GM12878 (cell line): ENCODE results near the gene FAIM. TPM values are rescaled to one million over a fixed set of nuclear protein-coding genes. Genes with fewer than 3 reads are reported as not detected.

Experiments used
- ATAC-seq: fragments of 200-7000 bp; cut with Tn5 transposase; 3 replicates; pipeline ENCODE4 v1.9.1; 2020; ENCODE audit warnings: mild to moderate bottlenecking, moderate library complexity
- BruUV-seq: library from RNA; stranded (reverse); fragments of 400-500 nt; replicated peaks from 2 replicates; lab custom pipeline; 2021; lab: Mats Ljungman, UMichigan
- CTCF ChIA-PET: fragments of 300-600 bp; sonication (Branson Sonifier 250); formaldehyde crosslinking; extraction: SDS; loops from one replicate; lab custom pipeline; 2021; ENCODE audit warnings: inconsistent platforms; lab: Yijun Ruan, JAX
- POLR2A ChIA-PET: fragments of 350-600 bp; formaldehyde crosslinking; extraction: SDS; loops from one replicate; lab custom pipeline; 2021; ENCODE audit warnings: inconsistent platforms; lab: Charles Lee
- RAD21 ChIA-PET: fragments of 300-600 bp; sonication (Branson Sonifier 250); formaldehyde crosslinking; loops from one replicate; lab custom pipeline; 2023; ENCODE audit warnings: antibody characterized with exemption; ENCODE audit not compliant: unreplicated experiment; lab: Charles Lee
- SMC1A ChIA-PET: fragments of 300-600 bp; sonication (Branson Sonifier 250); formaldehyde crosslinking; loops from one replicate; lab custom pipeline; 2023; ENCODE audit not compliant: unreplicated experiment, uncharacterized antibody; lab: Charles Lee
- DNase-seq: peaks from one replicate; pipeline ENCODE4 v3.0.0-alpha.2; 2011; ENCODE audit warnings: low read depth, low spot score
- FAIRE-seq: peaks from 3 replicates; lab custom pipeline; 2011; peaks lifted over from hg19 to GRCh38; lab: Jason Lieb, UNC
- H2AFZ ChIP-seq: 2 replicates; pipeline ENCODE4 v1.6.0; 2011; ENCODE audit warnings: low read depth, low read length, control low read depth; ENCODE audit not compliant: control insufficient read depth
- H3K27ac ChIP-seq: 2 replicates; pipeline ENCODE4 v1.5.1; 2011; ENCODE audit warnings: control low read depth; ENCODE audit not compliant: control insufficient read depth, insufficient read depth
- H3K27me3 ChIP-seq, 2 experiments: replicated peaks in 1 of 2; 2 replicates each; pipeline versions ENCODE4 v1.6.0 to v1.6.1; 2011; ENCODE audit warnings: low read length in 1 of 2; ENCODE audit not compliant: control insufficient read depth in 2 of 2, insufficient read depth in 2 of 2
- H3K36me3 ChIP-seq, 2 experiments: 2 replicates each; pipeline ENCODE4 v1.5.1; 2011; ENCODE audit warnings: low read length in 1 of 2; ENCODE audit not compliant: control insufficient read depth in 2 of 2, insufficient read depth in 2 of 2
- H3K4me1 ChIP-seq: 2 replicates; pipeline ENCODE4 v1.6.1; 2011; ENCODE audit warnings: mild to moderate bottlenecking, low read length, moderate library complexity, mixed read lengths; ENCODE audit not compliant: control insufficient read depth, insufficient read depth
- H3K4me2 ChIP-seq: 2 replicates; pipeline ENCODE4 v1.6.0; 2011; ENCODE audit warnings: control low read depth; ENCODE audit not compliant: control insufficient read depth, insufficient read depth
- H3K4me3 ChIP-seq: fragments of 200-600 bp; sonication (generic); 2 replicates; pipeline ENCODE4 v1.5.1; 2016
- H3K79me2 ChIP-seq: 2 replicates; pipeline ENCODE4 v1.6.0; 2011; ENCODE audit warnings: low read length; ENCODE audit not compliant: control insufficient read depth, insufficient read depth
- H3K9ac ChIP-seq: 2 replicates; pipeline ENCODE4 v1.8.0; 2011; ENCODE audit warnings: low read length, control low read depth, mixed read lengths; ENCODE audit not compliant: control insufficient read depth, insufficient read depth
- H3K9me3 ChIP-seq: replicated peaks from 3 replicates; pipeline ENCODE4 v1.5.1; 2011; ENCODE audit warnings: mild to moderate bottlenecking, low read length; ENCODE audit not compliant: control insufficient read depth, insufficient read depth
- H4K20me1 ChIP-seq: 2 replicates; pipeline ENCODE4 v1.6.0; 2011; ENCODE audit not compliant: control insufficient read depth, insufficient read depth
- ATF3 ChIP-seq: IDR thresholded peaks from 2 replicates; pipeline ENCODE4 v1.6.1; 2011; ENCODE audit warnings: low read depth, mild to moderate bottlenecking, low read length, moderate library complexity, borderline replicate concordance; ENCODE audit errors: extremely low read depth
- BCL3 ChIP-seq: IDR thresholded peaks from 2 replicates; pipeline ENCODE4 v1.6.1; 2011; ENCODE audit warnings: borderline replicate concordance, low read depth, mild to moderate bottlenecking, moderate library complexity, low read length; ENCODE audit not compliant: insufficient read depth, poor library complexity, severe bottlenecking
- CBFB ChIP-seq: IDR thresholded peaks from 2 replicates; pipeline ENCODE4 v1.6.1; 2016; ENCODE audit warnings: antibody characterized with exemption, low read depth
- IRF5 ChIP-seq: fragments of 450-650 bp; IDR thresholded peaks from 2 replicates; pipeline ENCODE4 v1.6.1; 2017; ENCODE audit warnings: borderline replicate concordance
- JUNB ChIP-seq: IDR thresholded peaks from 2 replicates; pipeline ENCODE4 v1.6.1; 2016; ENCODE audit warnings: antibody characterized with exemption, mild to moderate bottlenecking
- MLLT1 ChIP-seq: fragments of 450-650 bp; IDR thresholded peaks from 2 replicates; pipeline ENCODE4 v1.6.1; 2016; ENCODE audit warnings: mild to moderate bottlenecking
- NR2C2 ChIP-seq: IDR thresholded peaks from 2 replicates; pipeline ENCODE4 v1.6.1; 2011; ENCODE audit warnings: borderline replicate concordance, low read depth; ENCODE audit not compliant: control insufficient read depth, insufficient read length
- POLR2AphosphoS2 ChIP-seq: IDR thresholded peaks from 2 replicates; pipeline ENCODE4 v1.6.1; 2011; ENCODE audit warnings: low read depth, mild to moderate bottlenecking, low read length, improper control_type of control experiment, moderate library complexity
- RAD21 ChIP-seq: IDR thresholded peaks from 2 replicates; pipeline ENCODE4 v1.6.1; 2011; ENCODE audit warnings: mild to moderate bottlenecking, low read depth, low read length, moderate library complexity; ENCODE audit not compliant: insufficient read depth
- RCOR1 ChIP-seq: conservative IDR thresholded peaks from 2 replicates; pipeline ENCODE4 v1.6.1; 2012; ENCODE audit warnings: low read depth, low read length, improper control_type of control experiment
- TARDBP ChIP-seq: IDR thresholded peaks from 2 replicates; pipeline ENCODE4 v1.6.1; 2016; ENCODE audit warnings: borderline replicate concordance
- ZBTB33 ChIP-seq: fragments of 450-650 bp; IDR thresholded peaks from 2 replicates; pipeline ENCODE4 v1.6.1; 2017; ENCODE audit warnings: mild to moderate bottlenecking
- WGBS: methylation state at CpG from one replicate; pipeline ENCODE4 v1.1.6; 2016; ENCODE audit warnings: low lambda C conversion rate; ENCODE audit not compliant: insufficient replicate concordance, insufficient coverage; ENCODE audit errors: missing lambda C conversion rate; 5-methylcytosine and 5-hydroxymethylcytosine counted together
- in situ Hi-C: fragments of 300-500 bp; cut with MboI; formaldehyde crosslinking; loops from 9 replicates; pipeline ENCODE4 v1.14.3; 2018; ENCODE audit warnings: mixed read lengths
- intact Hi-C: fragments of 100-400 bp; cut with micrococcal nuclease; formaldehyde crosslinking; loops from one replicate; pipeline ENCODE4 v1.14.2; 2022; ENCODE audit not compliant: unreplicated experiment
- polyA plus RNA-seq, 11 experiments: library from polyadenylated mRNA; depleted of rRNA in 4 of 11; unstranded in 6 of 11; stranded (reverse) in 5 of 11; fragments of >200 nt; fragmentation: Nextera tagmentation in 4 of 11; fragmentation: Illumina TruSeq in 1 of 11; extraction: Ambion mirVana in 4 of 11; extraction: Trizol in 1 of 11; gene quantifications; 1 replicate in 1 of 11; 2 replicates in 10 of 11; pipeline versions ENCODE4 v1.2.1 to v1.2.3, GENCODE V29; 2011 to 2016; ENCODE audit warnings: inconsistent platforms in 2 of 11, missing spikeins in 2 of 11, low read depth in 1 of 11
- total RNA-seq, 4 experiments: library from RNA; depleted of rRNA in 3 of 4; stranded (reverse); fragments of >200 nt in 3 of 4; fragmentation: Illumina TruSeq in 1 of 4; extraction: Trizol in 1 of 4; gene quantifications; 2 replicates each; pipeline versions ENCODE4 v1.2.1 to v1.2.3, GENCODE V29; 2013 to 2021

FAIM gene
- total and polyA plus RNA-seq, 10 of the 15 experiments (the other 5 are each of a cell fraction or from before 2014, with no cell fraction given) = 9.3 to 34.0 (median 23.5) TPM

- no peak for TF ChIP-seq BCL3
Observed at GRCh38 chr3:138559134-138559533, 49.4 kb upstream of the FAIM start (continued).

- no TSS peak for BruUV-seq
- Histone ChIP-seq H3K4me2 (no peak overlapping the region), H3K27me3 (no peaks in the 10 kb centered on the region), H3K36me3 (no peaks in the 10 kb centered on the region), H3K9me3 (no peaks in the 10 kb centered on the region; the same call in 1 of the 3 replicates), H3K27ac (no peak overlapping the region), H4K20me1 (no peaks in the 10 kb centered on the region), H3K9ac (no peak overlapping the region), H3K79me2 (no peaks in the 10 kb centered on the region), H2AFZ (no peak overlapping the region), H3K4me1 (no peaks in the 10 kb centered on the region), H3K4me3 (no peak overlapping the region)
- ChIA-PET CTCF (no interaction called here), RAD21 (no interaction called here), SMC1A (no interaction called here), POLR2A (no interaction called here)
- FAIRE-seq = no peak
- 78% methylated on average over 6 of the region's 6 CpGs for WGBS
- no peak for DNase-seq
- no peak for ATAC-seq
- in situ Hi-C loops = no loop called here
- intact Hi-C loops = no loop called here
- no peak for TF ChIP-seq MLLT1
- no peak for TF ChIP-seq IRF5
- TF ChIP-seq ATF3 = no peak
- TF ChIP-seq CBFB = no peak
- TF ChIP-seq NR2C2 = no peak
- no peak for TF ChIP-seq RAD21
- TF ChIP-seq POLR2AphosphoS2 = no peak
- no peak for TF ChIP-seq BCL3
- TF ChIP-seq RCOR1 = no peak
- no peak for TF ChIP-seq TARDBP
- no peak for TF ChIP-seq JUNB
- no peak for TF ChIP-seq ZBTB33
Observed at GRCh38 chr3:138560501-138560900, 48.1 kb upstream of the FAIM start.
